WTC11 (cell line): ENCODE measurements around the gene ISLR. TPM values are rescaled to one million over a fixed set of nuclear protein-coding genes. Genes with fewer than 3 reads are reported as not detected.
A peak's percentile ranks its signal among the peaks of the same experiment; 100 is the strongest.

ENCODE experiments used
- ATAC-seq: fragments of 200-7000 bp; cut with Tn5 transposase; 2 replicates; pipeline ENCODE4 v1.10.0; 2021; ENCODE audit warnings: mild to moderate bottlenecking, moderate library complexity
- CTCF ChIA-PET: fragments of 300-600 bp; sonication (Branson Sonifier 250); formaldehyde crosslinking; loops from one replicate; lab custom pipeline; 2021; ENCODE audit warnings: antibody characterized with exemption; lab: Charles Lee
- POLR2A ChIA-PET: fragments of 350-600 bp; sonication (Branson Sonifier 250); formaldehyde crosslinking; loops from one replicate; lab custom pipeline; 2021; ENCODE audit warnings: antibody characterized with exemption; lab: Charles Lee
- DNase-seq: peaks from one replicate; pipeline ENCODE4 v3.0.0; 2021; ENCODE audit warnings: low spot score
- H3K27ac Mint-ChIP-seq: 2 replicates; pipeline ENCODE4 v1.8.0; 2021; ENCODE audit warnings: mixed read lengths
- H3K27me3 Mint-ChIP-seq: 2 replicates; pipeline ENCODE4 v1.8.0; 2021; ENCODE audit warnings: low read depth, mild to moderate bottlenecking, moderate library complexity, mixed read lengths
- H3K36me3 Mint-ChIP-seq: 2 replicates; pipeline ENCODE4 v1.8.0; 2021; ENCODE audit warnings: mixed read lengths
- H3K4me1 Mint-ChIP-seq: 2 replicates; pipeline ENCODE4 v1.8.0; 2022; ENCODE audit warnings: mixed read lengths
- H3K4me3 Mint-ChIP-seq: 2 replicates; pipeline ENCODE4 v1.8.0; 2021; ENCODE audit warnings: mild to moderate bottlenecking, moderate library complexity, mixed read lengths
- H3K9me3 Mint-ChIP-seq: 2 replicates; pipeline ENCODE4 v1.8.0; 2021; ENCODE audit warnings: mixed read lengths
- CREB1 ChIP-seq: sonication (generic); formaldehyde crosslinking; IDR thresholded peaks from 2 replicates; pipeline ENCODE4 v1.8.0; 2023; ENCODE audit warnings: mild to moderate bottlenecking, missing genetic modification reagents
- CREM ChIP-seq: sonication (generic); formaldehyde crosslinking; IDR thresholded peaks from 2 replicates; pipeline ENCODE4 v1.8.1; 2022; ENCODE audit warnings: mild to moderate bottlenecking, missing genetic modification reagents, moderate library complexity
- E2F1 ChIP-seq: sonication (generic); formaldehyde crosslinking; IDR thresholded peaks from 2 replicates; pipeline ENCODE4 v1.8.0; 2022; ENCODE audit warnings: mild to moderate bottlenecking, missing genetic modification reagents
- E2F4 ChIP-seq: sonication (generic); formaldehyde crosslinking; IDR thresholded peaks from 2 replicates; pipeline ENCODE4 v1.8.1; 2022; ENCODE audit warnings: low read depth, mild to moderate bottlenecking, moderate library complexity, missing genetic modification reagents, borderline replicate concordance
- FOXK1 ChIP-seq: sonication (generic); formaldehyde crosslinking; IDR thresholded peaks from 2 replicates; pipeline ENCODE4 v1.8.0; 2022; ENCODE audit warnings: mild to moderate bottlenecking, moderate library complexity, missing genetic modification reagents
- GABPB1 ChIP-seq: sonication (generic); formaldehyde crosslinking; IDR thresholded peaks from 2 replicates; pipeline ENCODE4 v1.8.1; 2023; ENCODE audit warnings: mild to moderate bottlenecking, missing genetic modification reagents
- NR2C2 ChIP-seq: sonication (generic); formaldehyde crosslinking; IDR thresholded peaks from 2 replicates; pipeline ENCODE4 v1.8.0; 2022; ENCODE audit warnings: mild to moderate bottlenecking, missing genetic modification reagents
- PRDM15 ChIP-seq: sonication (generic); formaldehyde crosslinking; IDR thresholded peaks from 2 replicates; pipeline ENCODE4 v1.8.0; 2022; ENCODE audit warnings: missing genetic modification reagents
- RELA ChIP-seq: sonication (generic); formaldehyde crosslinking; IDR thresholded peaks from 2 replicates; pipeline ENCODE4 v1.8.1; 2022; ENCODE audit warnings: missing genetic modification reagents, mild to moderate bottlenecking, borderline replicate concordance
- ZBTB21 ChIP-seq: sonication (generic); formaldehyde crosslinking; IDR thresholded peaks from 2 replicates; pipeline ENCODE4 v1.8.1; 2023; ENCODE audit warnings: mild to moderate bottlenecking, missing genetic modification reagents, borderline replicate concordance
- ZNF219 ChIP-seq: sonication (generic); formaldehyde crosslinking; IDR thresholded peaks from 2 replicates; pipeline ENCODE4 v1.8.0; 2023; ENCODE audit warnings: missing genetic modification reagents, mild to moderate bottlenecking, borderline replicate concordance
- ZNF671 ChIP-seq: fragments of 250-450 bp; sonication (Bioruptor Pico); IDR thresholded peaks from 2 replicates; pipeline ENCODE4 v1.8.0; 2021; ENCODE audit warnings: mild to moderate bottlenecking
- total RNA-seq: library from RNA; stranded (reverse); gene quantifications from 3 replicates; pipeline ENCODE4 v1.2.3, GENCODE V29; 2021
- TF ChIP-seq, protein P1 (sequence below): sonication (generic); formaldehyde crosslinking; IDR thresholded peaks from 2 replicates; pipeline ENCODE4 v1.8.1; 2022; ENCODE audit warnings: mild to moderate bottlenecking, moderate library complexity, missing genetic modification reagents
- TF ChIP-seq, protein P2 (sequence below): sonication (generic); formaldehyde crosslinking; IDR thresholded peaks from 2 replicates; pipeline ENCODE4 v1.8.0; 2023; ENCODE audit warnings: missing genetic modification reagents, mild to moderate bottlenecking, borderline replicate concordance
- TF ChIP-seq, protein P3 (sequence below): sonication (generic); formaldehyde crosslinking; IDR thresholded peaks from 2 replicates; pipeline ENCODE4 v1.8.0; 2022; ENCODE audit warnings: mild to moderate bottlenecking, missing genetic modification reagents
- TF ChIP-seq, protein P4 (sequence below): sonication (generic); formaldehyde crosslinking; IDR thresholded peaks from 2 replicates; pipeline ENCODE4 v1.8.1; 2023; ENCODE audit warnings: mild to moderate bottlenecking, missing genetic modification reagents
- TF ChIP-seq, protein P5 (sequence below): fragments of 250-450 bp; sonication (Bioruptor Pico); IDR thresholded peaks from 2 replicates; pipeline ENCODE4 v1.9.0; 2021; ENCODE audit warnings: mild to moderate bottlenecking
- TF ChIP-seq, protein P6 (sequence below): sonication (generic); formaldehyde crosslinking; IDR thresholded peaks from 2 replicates; pipeline ENCODE4 v1.8.0; 2022; ENCODE audit warnings: mild to moderate bottlenecking, missing genetic modification reagents

ISLR gene
- total RNA-seq, 1 experiment from 2014 or later: 0.63 TPM

- ChIA-PET CTCF (interaction anchor here (0.5 to 6.0 kb wide), 16 partner anchors 9 to 244 kb away, joined by 3 to 94 read pairs (median 8); partner anchors contain the start of genes LOXL1 and STRA6), POLR2A (interaction anchor here (0.7 to 1.6 kb wide), 2 partner anchors 82 to 177 kb away, joined by 4 to 9 read pairs; no protein-coding TSS in a partner anchor)
- DNase-seq (peak; percentile 54), ATAC-seq (no peak)
- Mint-ChIP-seq H3K9me3 (no peaks in the 10 kb centered on the region), H3K4me3 (peak within 1 kb of the TSS; percentile 73), H3K36me3 (no peaks in the 10 kb centered on the region; the same call in 1 of the 2 replicates), H3K27me3 (peaks cover 96% of the 10 kb centered on the region), H3K27ac (no peak within 1 kb of the TSS), H3K4me1 (peaks cover 64% of the 10 kb centered on the region)
- 0 out of 2 replicates have a peak, but pooled peaks have one; percentile 13 for TF ChIP-seq FOXK1 (CRISPR knock-in tag)
- TF ChIP-seq, protein P1, sequence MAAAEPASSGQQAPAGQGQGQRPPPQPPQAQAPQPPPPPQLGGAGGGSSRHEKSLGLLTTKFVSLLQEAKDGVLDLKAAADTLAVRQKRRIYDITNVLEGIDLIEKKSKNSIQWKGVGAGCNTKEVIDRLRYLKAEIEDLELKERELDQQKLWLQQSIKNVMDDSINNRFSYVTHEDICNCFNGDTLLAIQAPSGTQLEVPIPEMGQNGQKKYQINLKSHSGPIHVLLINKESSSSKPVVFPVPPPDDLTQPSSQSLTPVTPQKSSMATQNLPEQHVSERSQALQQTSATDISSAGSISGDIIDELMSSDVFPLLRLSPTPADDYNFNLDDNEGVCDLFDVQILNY: no peak
- TF ChIP-seq RELA (CRISPR knock-in tag): peak; percentile 64; the same call in 1 of the 2 replicates
- peak; percentile 6; the same call in 1 of the 2 replicates for TF ChIP-seq ZBTB21 (CRISPR knock-in tag)
- TF ChIP-seq, protein P2, sequence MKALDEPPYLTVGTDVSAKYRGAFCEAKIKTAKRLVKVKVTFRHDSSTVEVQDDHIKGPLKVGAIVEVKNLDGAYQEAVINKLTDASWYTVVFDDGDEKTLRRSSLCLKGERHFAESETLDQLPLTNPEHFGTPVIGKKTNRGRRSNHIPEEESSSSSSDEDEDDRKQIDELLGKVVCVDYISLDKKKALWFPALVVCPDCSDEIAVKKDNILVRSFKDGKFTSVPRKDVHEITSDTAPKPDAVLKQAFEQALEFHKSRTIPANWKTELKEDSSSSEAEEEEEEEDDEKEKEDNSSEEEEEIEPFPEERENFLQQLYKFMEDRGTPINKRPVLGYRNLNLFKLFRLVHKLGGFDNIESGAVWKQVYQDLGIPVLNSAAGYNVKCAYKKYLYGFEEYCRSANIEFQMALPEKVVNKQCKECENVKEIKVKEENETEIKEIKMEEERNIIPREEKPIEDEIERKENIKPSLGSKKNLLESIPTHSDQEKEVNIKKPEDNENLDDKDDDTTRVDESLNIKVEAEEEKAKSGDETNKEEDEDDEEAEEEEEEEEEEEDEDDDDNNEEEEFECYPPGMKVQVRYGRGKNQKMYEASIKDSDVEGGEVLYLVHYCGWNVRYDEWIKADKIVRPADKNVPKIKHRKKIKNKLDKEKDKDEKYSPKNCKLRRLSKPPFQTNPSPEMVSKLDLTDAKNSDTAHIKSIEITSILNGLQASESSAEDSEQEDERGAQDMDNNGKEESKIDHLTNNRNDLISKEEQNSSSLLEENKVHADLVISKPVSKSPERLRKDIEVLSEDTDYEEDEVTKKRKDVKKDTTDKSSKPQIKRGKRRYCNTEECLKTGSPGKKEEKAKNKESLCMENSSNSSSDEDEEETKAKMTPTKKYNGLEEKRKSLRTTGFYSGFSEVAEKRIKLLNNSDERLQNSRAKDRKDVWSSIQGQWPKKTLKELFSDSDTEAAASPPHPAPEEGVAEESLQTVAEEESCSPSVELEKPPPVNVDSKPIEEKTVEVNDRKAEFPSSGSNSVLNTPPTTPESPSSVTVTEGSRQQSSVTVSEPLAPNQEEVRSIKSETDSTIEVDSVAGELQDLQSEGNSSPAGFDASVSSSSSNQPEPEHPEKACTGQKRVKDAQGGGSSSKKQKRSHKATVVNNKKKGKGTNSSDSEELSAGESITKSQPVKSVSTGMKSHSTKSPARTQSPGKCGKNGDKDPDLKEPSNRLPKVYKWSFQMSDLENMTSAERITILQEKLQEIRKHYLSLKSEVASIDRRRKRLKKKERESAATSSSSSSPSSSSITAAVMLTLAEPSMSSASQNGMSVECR (CRISPR knock-in tag): peak; percentile 51; the same call in 1 of the 2 replicates
- TF ChIP-seq E2F4 (CRISPR knock-in tag): no peak; the same call in 1 of the 2 replicates
- TF ChIP-seq PRDM15: no peak
- TF ChIP-seq ZNF671 (CRISPR knock-in tag): no peak
- TF ChIP-seq E2F1 (CRISPR knock-in tag): 0 out of 2 replicates have a peak, but pooled peaks have one; percentile 20
- no peak for TF ChIP-seq CREM (CRISPR knock-in tag)
- 0 out of 2 replicates have a peak, but pooled peaks have one; percentile 57 for TF ChIP-seq ZNF219 (CRISPR knock-in tag)
- TF ChIP-seq, protein P3, sequence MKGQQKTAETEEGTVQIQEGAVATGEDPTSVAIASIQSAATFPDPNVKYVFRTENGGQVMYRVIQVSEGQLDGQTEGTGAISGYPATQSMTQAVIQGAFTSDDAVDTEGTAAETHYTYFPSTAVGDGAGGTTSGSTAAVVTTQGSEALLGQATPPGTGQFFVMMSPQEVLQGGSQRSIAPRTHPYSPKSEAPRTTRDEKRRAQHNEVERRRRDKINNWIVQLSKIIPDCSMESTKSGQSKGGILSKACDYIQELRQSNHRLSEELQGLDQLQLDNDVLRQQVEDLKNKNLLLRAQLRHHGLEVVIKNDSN (CRISPR knock-in tag): peak; percentile 61
- TF ChIP-seq, protein P4, sequence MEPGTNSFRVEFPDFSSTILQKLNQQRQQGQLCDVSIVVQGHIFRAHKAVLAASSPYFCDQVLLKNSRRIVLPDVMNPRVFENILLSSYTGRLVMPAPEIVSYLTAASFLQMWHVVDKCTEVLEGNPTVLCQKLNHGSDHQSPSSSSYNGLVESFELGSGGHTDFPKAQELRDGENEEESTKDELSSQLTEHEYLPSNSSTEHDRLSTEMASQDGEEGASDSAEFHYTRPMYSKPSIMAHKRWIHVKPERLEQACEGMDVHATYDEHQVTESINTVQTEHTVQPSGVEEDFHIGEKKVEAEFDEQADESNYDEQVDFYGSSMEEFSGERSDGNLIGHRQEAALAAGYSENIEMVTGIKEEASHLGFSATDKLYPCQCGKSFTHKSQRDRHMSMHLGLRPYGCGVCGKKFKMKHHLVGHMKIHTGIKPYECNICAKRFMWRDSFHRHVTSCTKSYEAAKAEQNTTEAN: 0 out of 2 replicates have a peak, but pooled peaks have one; percentile 47
- TF ChIP-seq GABPB1 (CRISPR knock-in tag): no peak
- peak; percentile 33; the same call in 1 of the 2 replicates for TF ChIP-seq CREB1 (CRISPR knock-in tag)
- no peak for TF ChIP-seq NR2C2 (CRISPR knock-in tag)
- TF ChIP-seq, protein P5, sequence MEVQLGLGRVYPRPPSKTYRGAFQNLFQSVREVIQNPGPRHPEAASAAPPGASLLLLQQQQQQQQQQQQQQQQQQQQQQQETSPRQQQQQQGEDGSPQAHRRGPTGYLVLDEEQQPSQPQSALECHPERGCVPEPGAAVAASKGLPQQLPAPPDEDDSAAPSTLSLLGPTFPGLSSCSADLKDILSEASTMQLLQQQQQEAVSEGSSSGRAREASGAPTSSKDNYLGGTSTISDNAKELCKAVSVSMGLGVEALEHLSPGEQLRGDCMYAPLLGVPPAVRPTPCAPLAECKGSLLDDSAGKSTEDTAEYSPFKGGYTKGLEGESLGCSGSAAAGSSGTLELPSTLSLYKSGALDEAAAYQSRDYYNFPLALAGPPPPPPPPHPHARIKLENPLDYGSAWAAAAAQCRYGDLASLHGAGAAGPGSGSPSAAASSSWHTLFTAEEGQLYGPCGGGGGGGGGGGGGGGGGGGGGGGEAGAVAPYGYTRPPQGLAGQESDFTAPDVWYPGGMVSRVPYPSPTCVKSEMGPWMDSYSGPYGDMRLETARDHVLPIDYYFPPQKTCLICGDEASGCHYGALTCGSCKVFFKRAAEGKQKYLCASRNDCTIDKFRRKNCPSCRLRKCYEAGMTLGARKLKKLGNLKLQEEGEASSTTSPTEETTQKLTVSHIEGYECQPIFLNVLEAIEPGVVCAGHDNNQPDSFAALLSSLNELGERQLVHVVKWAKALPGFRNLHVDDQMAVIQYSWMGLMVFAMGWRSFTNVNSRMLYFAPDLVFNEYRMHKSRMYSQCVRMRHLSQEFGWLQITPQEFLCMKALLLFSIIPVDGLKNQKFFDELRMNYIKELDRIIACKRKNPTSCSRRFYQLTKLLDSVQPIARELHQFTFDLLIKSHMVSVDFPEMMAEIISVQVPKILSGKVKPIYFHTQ (CRISPR knock-in tag): no peak
- TF ChIP-seq, protein P6, sequence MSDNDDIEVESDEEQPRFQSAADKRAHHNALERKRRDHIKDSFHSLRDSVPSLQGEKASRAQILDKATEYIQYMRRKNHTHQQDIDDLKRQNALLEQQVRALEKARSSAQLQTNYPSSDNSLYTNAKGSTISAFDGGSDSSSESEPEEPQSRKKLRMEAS: peak; percentile 83; the same call in 1 of the 2 replicates
Observed at GRCh38 chr15:74130155-74130848, 43.2 kb upstream of the ISLR start, which contains the start of gene ISLR2. TSS of gene ISLR2 (plus strand) at chr15:74130586. CDS start at chr15:74132755, 2,169 bp downstream.
